ENCODE results near the gene MED29. TPM values are rescaled to one million over a fixed set of nuclear protein-coding genes. Genes with fewer than 3 reads are reported as not detected.
A peak's percentile ranks its signal among the peaks of the same experiment; 100 is the strongest.

Gene MED29, protein sequence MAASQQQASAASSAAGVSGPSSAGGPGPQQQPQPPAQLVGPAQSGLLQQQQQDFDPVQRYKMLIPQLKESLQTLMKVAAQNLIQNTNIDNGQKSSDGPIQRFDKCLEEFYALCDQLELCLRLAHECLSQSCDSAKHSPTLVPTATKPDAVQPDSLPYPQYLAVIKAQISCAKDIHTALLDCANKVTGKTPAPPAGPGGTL
- polyA plus RNA-seq (2013, experiment 1 of 2): 20.7 TPM
- 17.8 TPM for polyA plus RNA-seq (2013, experiment 2 of 2)

- Histone ChIP-seq H3K27ac (ENCODE audit: low read depth, low read length, severe bottlenecking) (peak within 1 kb of the TSS; percentile 98), H3K9me3 (ENCODE audit: control insufficient read depth, low read length) (no peaks in the 10 kb centered on the region)
Observed at GRCh38 chr19:39390751-39391437, at the start of gene MED29, which contains the start of gene PAF1. Gene MED29, plus strand, starts transcription at chr19:39391378. Its CDS starts 45 bp downstream, at chr19:39391423. Gene PAF1, minus strand, starts transcription at chr19:39391106. Its CDS starts 242 bp downstream, at chr19:39390864.

GRCh38 chr19:39341719-39342604 lies 49.2 kb upstream of the MED29 start, which contains the start of gene SAMD4B:
Gene SAMD4B, plus strand, starts transcription at chr19:39342421. Its CDS starts 14,473 bp downstream, at chr19:39356894.
- Histone ChIP-seq H3K9me3 (ENCODE audit: control insufficient read depth, low read length) (no peaks in the 10 kb centered on the region), H3K4me3 (ENCODE audit: extremely low read depth, insufficient read depth, low read length, poor library complexity, severe bottlenecking) (peak within 1 kb of the TSS; percentile 91), H3K36me3 (ENCODE audit: control insufficient read depth, insufficient read depth, low read length) (peaks cover 31% of the 10 kb centered on the region), H3K4me1 (ENCODE audit: control insufficient read depth, insufficient read depth, low read length, poor library complexity, severe bottlenecking) (peaks cover 14% of the 10 kb centered on the region), H3K27ac (ENCODE audit: low read depth, low read length, severe bottlenecking) (peak within 1 kb of the TSS; percentile 67)
- 0% methylated on average over 32 to 39 of the region's 105 CpGs for WGBS, 2 experiments (ENCODE audit: insufficient coverage in 2 of 2)

More at GRCh38 chr19:39390751-39391437, at the start of gene MED29, which contains the start of gene PAF1:
- Histone ChIP-seq H3K36me3 (ENCODE audit: control insufficient read depth, insufficient read depth, low read length) (peaks cover 64% of the 10 kb centered on the region), H3K4me1 (ENCODE audit: control insufficient read depth, insufficient read depth, low read length, poor library complexity, severe bottlenecking) (peaks cover 13% of the 10 kb centered on the region), H3K4me3 (ENCODE audit: extremely low read depth, insufficient read depth, low read length, poor library complexity, severe bottlenecking) (peak within 1 kb of the TSS; percentile 94)
- WGBS, 2 experiments (ENCODE audit: insufficient coverage in 2 of 2): 0% methylated on average over 45 to 58 of the region's 60 CpGs

GRCh38 chr19:39342647-39343305 lies 48.4 kb upstream of the MED29 start:
- Histone ChIP-seq H3K4me1 (ENCODE audit: control insufficient read depth, insufficient read depth, low read length, poor library complexity, severe bottlenecking) (peaks cover 16% of the 10 kb centered on the region), H3K9me3 (ENCODE audit: control insufficient read depth, low read length) (no peaks in the 10 kb centered on the region), H3K36me3 (ENCODE audit: control insufficient read depth, insufficient read depth, low read length) (peaks cover 40% of the 10 kb centered on the region), H3K4me3 (ENCODE audit: extremely low read depth, insufficient read depth, low read length, poor library complexity, severe bottlenecking) (peak overlapping the region; percentile 91), H3K27ac (ENCODE audit: low read depth, low read length, severe bottlenecking) (peak overlapping the region; percentile 53)
- whole genome bisulfite sequencing, 2 experiments (ENCODE audit: insufficient coverage in 2 of 2): 0 to 1% methylated on average over 44 to 46 of the region's 51 CpGs

GRCh38 chr19:39345956-39346355 lies 45.2 kb upstream of the MED29 start:
- 100% methylated on average over 1 of the region's 1 CpG; no CpG with 5 or more reads in 1 of the 2 experiments for WGBS, 2 experiments (ENCODE audit: insufficient coverage in 2 of 2)
- Histone ChIP-seq H3K4me1 (ENCODE audit: control insufficient read depth, insufficient read depth, low read length, poor library complexity, severe bottlenecking) (peaks cover 8% of the 10 kb centered on the region), H3K9me3 (ENCODE audit: control insufficient read depth, low read length) (no peaks in the 10 kb centered on the region), H3K27ac (ENCODE audit: low read depth, low read length, severe bottlenecking) (no peak overlapping the region), H3K36me3 (ENCODE audit: control insufficient read depth, insufficient read depth, low read length) (peaks cover 69% of the 10 kb centered on the region), H3K4me3 (ENCODE audit: extremely low read depth, insufficient read depth, low read length, poor library complexity, severe bottlenecking) (no peak overlapping the region)

DNA sequence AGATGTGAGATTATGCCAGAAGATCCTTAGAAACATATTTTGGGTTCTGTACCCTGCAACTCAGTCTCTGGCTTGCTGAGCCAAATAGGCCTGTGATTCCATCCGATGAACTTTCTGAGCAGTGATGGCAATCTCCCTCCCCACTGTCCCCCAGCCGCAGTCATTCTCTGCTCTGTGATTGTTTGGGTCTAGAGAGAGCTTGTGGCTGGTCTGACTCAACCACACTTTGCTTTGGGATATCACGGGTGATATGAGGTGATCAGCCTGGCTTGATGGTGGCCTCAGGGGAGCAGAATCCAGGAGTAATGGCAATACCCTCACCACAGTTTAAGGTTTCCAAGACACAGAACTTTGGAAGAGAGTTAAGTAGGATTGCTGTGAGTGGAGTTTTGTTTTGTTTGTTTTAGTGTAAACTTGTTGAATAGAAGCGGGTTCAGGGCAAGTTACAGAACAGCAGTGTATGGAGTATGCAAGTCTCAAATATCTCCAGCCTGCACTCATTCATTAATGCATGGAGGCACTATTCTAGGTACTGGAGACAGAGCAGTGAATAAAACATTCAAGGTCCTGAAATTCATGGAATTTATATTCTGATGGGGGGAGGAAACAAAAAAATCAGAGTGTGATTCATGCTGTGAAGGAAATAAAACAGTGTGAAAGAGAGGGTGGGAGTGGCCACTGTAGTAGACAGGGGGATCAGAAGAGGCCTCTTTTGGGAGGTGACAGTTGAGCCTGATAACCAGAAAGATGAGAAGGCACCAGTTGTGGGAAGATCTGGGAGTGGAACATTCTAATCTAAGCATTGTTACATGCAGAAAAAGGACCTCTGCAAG lies 43.6 kb upstream of the MED29 start:
- H3K27ac ChIP-seq (ENCODE audit: low read depth, low read length, severe bottlenecking): no peak overlapping the region
- peaks cover 7% of the 10 kb centered on the region for H3K4me1 ChIP-seq (ENCODE audit: control insufficient read depth, insufficient read depth, low read length, poor library complexity, severe bottlenecking)
- no peaks in the 10 kb centered on the region for H3K9me3 ChIP-seq (ENCODE audit: control insufficient read depth, low read length)
- 88 to 89% methylated on average over 3 of the region's 4 CpGs for WGBS, 2 experiments (ENCODE audit: insufficient coverage in 2 of 2)
- H3K4me3 ChIP-seq (ENCODE audit: extremely low read depth, insufficient read depth, low read length, poor library complexity, severe bottlenecking): no peak overlapping the region
- peaks cover 85% of the 10 kb centered on the region for H3K36me3 ChIP-seq (ENCODE audit: control insufficient read depth, insufficient read depth, low read length)

DNA sequence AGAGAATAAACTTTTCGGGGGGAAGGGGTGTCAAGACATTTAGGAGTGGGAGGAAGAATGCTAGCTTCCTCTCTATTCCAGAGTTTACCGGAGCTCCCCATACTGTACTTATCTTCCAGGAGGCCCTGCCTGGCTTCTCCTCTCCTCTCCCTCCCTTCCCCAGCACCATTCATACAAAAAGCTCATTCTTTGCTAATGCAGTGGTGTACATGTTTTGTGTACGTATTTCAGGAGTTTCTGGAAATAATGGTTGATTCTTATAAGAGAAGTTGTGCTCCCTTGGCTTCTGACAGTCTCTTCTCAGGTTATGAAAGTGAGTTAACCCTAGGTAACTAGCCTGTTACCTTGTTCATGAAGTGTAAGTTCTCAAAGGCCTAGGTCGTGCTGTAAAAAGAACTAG lies 41.9 kb upstream of the MED29 start:
- WGBS, 2 experiments (ENCODE audit: insufficient coverage in 2 of 2): 78 to 100% methylated on average over 1 to 2 of the region's 4 CpGs
- H3K36me3 ChIP-seq (ENCODE audit: control insufficient read depth, insufficient read depth, low read length): peaks cover 92% of the 10 kb centered on the region

GRCh38 chr19:39350156-39350555 lies 41.0 kb upstream of the MED29 start:
- Histone ChIP-seq H3K9me3 (ENCODE audit: control insufficient read depth, low read length) (no peaks in the 10 kb centered on the region), H3K4me3 (ENCODE audit: extremely low read depth, insufficient read depth, low read length, poor library complexity, severe bottlenecking) (no peak overlapping the region), H3K27ac (ENCODE audit: low read depth, low read length, severe bottlenecking) (no peak overlapping the region), H3K36me3 (ENCODE audit: control insufficient read depth, insufficient read depth, low read length) (peaks cover 92% of the 10 kb centered on the region), H3K4me1 (ENCODE audit: control insufficient read depth, insufficient read depth, low read length, poor library complexity, severe bottlenecking) (peaks cover 7% of the 10 kb centered on the region)
- WGBS, 2 experiments (ENCODE audit: insufficient coverage in 2 of 2): 100% methylated on average over 3 of the region's 3 CpGs; no CpG with 5 or more reads in 1 of the 2 experiments

More for the DNA sequence above, 41.9 kb upstream of the MED29 start:
- Histone ChIP-seq H3K27ac (ENCODE audit: low read depth, low read length, severe bottlenecking) (no peak overlapping the region), H3K9me3 (ENCODE audit: control insufficient read depth, low read length) (no peaks in the 10 kb centered on the region), H3K4me3 (ENCODE audit: extremely low read depth, insufficient read depth, low read length, poor library complexity, severe bottlenecking) (no peak overlapping the region), H3K4me1 (ENCODE audit: control insufficient read depth, insufficient read depth, low read length, poor library complexity, severe bottlenecking) (peaks cover 7% of the 10 kb centered on the region)

- H3K27ac ChIP-seq (ENCODE audit: low read depth, low read length, severe bottlenecking): no peak overlapping the region
- no peaks in the 10 kb centered on the region for H3K9me3 ChIP-seq (ENCODE audit: control insufficient read depth, low read length)
- peaks cover 3% of the 10 kb centered on the region for H3K4me1 ChIP-seq (ENCODE audit: control insufficient read depth, insufficient read depth, low read length, poor library complexity, severe bottlenecking)
- peaks cover 92% of the 10 kb centered on the region for H3K36me3 ChIP-seq (ENCODE audit: control insufficient read depth, insufficient read depth, low read length)
- H3K4me3 ChIP-seq (ENCODE audit: extremely low read depth, insufficient read depth, low read length, poor library complexity, severe bottlenecking): no peak overlapping the region
- WGBS, 2 experiments (ENCODE audit: insufficient coverage in 2 of 2): 86 to 100% methylated on average over 2 to 3 of the region's 4 CpGs
Observed at GRCh38 chr19:39351537-39352064, 39.6 kb upstream of the MED29 start.
